ENCODE results near the gene TMPRSS13.

TMPRSS13 gene

DNA sequence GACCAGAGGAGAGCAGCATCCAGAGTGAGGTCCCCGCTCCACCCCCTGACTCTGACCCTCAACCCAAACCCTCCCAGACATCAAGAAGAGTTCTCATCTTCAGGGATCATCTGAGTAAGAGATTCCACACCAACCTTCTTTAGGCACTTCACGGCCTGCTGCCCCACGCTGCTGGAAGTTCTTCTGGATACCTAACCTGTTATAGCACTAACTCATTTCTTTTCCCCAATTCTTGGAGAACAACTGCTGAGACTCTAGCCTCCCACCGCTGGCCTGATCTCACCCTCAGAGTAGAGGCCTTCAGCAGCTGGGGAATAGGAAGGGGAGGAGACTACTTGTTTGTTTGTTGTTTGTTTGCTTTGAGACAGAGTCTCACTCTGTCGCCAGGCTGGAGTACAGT lies 7.3 kb downstream of the TMPRSS13 start:
- Histone ChIP-seq H3K27me3 (peaks cover 0 to 4% (median 0%) of the 10 kb centered on the region in 11 experiments; a peak in 5 of 22 replicates), H3K9ac (no peak overlapping the region), H3K4me2 (no peak overlapping the region)

DNA sequence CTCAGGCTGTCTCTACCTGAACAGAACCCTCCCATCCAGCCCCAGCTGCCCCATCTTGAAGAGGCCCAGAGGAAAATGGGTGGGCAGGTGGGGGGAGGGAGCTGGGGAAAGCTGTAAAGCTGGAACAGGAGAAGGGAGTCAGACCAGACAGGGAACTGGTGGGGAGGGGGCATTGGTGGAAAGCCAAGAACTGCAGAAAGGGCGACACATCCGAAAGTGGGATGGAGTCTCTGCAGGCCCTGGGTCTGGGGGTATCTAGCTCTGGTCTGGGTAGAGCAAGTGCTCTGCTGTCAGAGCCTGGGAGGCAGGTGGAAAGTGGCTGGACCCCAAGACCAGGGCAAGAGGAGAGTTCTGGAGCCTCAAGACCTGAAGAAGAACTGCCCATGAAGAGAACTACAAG lies 7.7 kb downstream of the TMPRSS13 start:
- H3K27me3 ChIP-seq: no peaks in the 10 kb centered on the region; a peak in 3 of 22 replicates
- H3K9me3 ChIP-seq (replicated peaks in 1 of 11): no peaks in the 10 kb centered on the region
- H3K4me1 ChIP-seq: peaks cover 0 to 12% (median 6%) of the 10 kb centered on the region in 10 experiments; a peak in 10 of 20 replicates
- peaks cover 0 to 7% (median 0%) of the 10 kb centered on the region in 11 experiments; a peak in 2 of 22 replicates for H4K20me1 ChIP-seq
- no peak overlapping the region for H3K4me2 ChIP-seq
- H3K9ac ChIP-seq: no peak overlapping the region
- TF ChIP-seq Cebpa-rat (IDR thresholded peaks at IDR 0.05): no peak
- no peak overlapping the region for H3K4me3 ChIP-seq
- no peak overlapping the region for H3K27ac ChIP-seq
- no peaks in the 10 kb centered on the region for H3K36me3 ChIP-seq

More for the DNA sequence above, 7.3 kb downstream of the TMPRSS13 start:
- no peaks in the 10 kb centered on the region for H3K9me3 ChIP-seq (replicated peaks in 1 of 11)
- H3K4me1 ChIP-seq: peaks cover 0 to 16% (median 7%) of the 10 kb centered on the region in 10 experiments; a peak in 10 of 20 replicates
- H3K36me3 ChIP-seq: no peaks in the 10 kb centered on the region
- H3K4me3 ChIP-seq: no peak overlapping the region
- H4K20me1 ChIP-seq: peaks cover 0 to 7% (median 0%) of the 10 kb centered on the region in 11 experiments; a peak in 2 of 22 replicates
- TF ChIP-seq Cebpa-rat (IDR thresholded peaks at IDR 0.05): no peak
- H3K27ac ChIP-seq: no peak overlapping the region

DNA sequence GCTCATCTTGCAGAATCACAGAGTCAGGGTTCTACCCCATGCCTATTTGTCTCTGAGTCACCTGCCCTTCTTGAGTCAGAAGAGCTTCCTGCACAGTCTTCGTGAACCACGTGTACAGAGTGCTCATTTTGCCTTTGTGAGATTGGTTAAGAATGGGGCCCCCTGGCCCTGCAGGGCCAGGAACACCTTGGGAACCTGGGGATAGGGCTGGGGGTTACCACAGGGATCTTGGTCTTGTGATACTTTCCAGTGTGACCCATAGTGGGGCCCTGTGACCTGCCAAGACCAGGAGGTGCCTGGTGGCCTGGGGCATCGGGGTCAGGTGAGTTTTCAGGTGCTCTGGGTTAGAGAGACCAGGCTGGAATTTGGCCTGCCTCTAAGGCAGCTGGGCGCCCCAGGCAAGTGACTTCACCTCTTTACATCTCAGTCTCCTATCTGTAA lies 9.4 kb downstream of the TMPRSS13 start:
- peak overlapping the region in 3 of 11 experiments; percentile 3 to 68 (median 24); a peak in 4 of 22 replicates for H3K4me2 ChIP-seq
- no peak overlapping the region for H3K9ac ChIP-seq

DNA sequence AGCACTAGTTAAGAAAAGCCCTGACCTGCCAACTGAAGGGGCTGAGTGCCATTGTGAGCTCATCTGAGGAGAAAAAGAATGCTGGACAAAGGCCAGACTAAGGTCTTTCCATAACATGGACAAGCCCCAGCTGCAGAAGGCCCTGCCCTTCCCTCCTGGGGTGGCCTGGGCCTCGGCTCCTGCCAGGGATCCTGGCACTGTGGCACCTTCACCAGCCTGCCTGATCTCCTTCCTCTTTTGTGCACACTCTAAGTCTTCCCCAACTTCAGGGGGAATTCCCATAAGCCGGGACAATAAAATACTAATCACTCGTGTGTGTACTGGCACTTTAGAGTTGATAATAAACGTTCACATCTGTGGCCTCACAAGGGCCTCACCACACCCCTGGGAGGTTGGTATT lies 9.9 kb downstream of the TMPRSS13 start:
- Histone ChIP-seq H3K9ac (no peak overlapping the region), H3K4me3 (no peak overlapping the region), H3K9me3 (replicated peaks in 1 of 11) (no peaks in the 10 kb centered on the region), H3K4me1 (peaks cover 0 to 16% (median 6%) of the 10 kb centered on the region in 10 experiments; a peak in 11 of 20 replicates), H3K36me3 (no peaks in the 10 kb centered on the region), H3K4me2 (peak overlapping the region in 3 of 11 experiments; percentile 3 to 68 (median 24); a peak in 4 of 22 replicates), H4K20me1 (peaks cover 0 to 7% (median 0%) of the 10 kb centered on the region in 11 experiments; a peak in 2 of 22 replicates), H3K27me3 (no peaks in the 10 kb centered on the region), H3K27ac (no peak overlapping the region)
- TF ChIP-seq Cebpa-rat (IDR thresholded peaks at IDR 0.05): no peak

More for the DNA sequence above, 9.4 kb downstream of the TMPRSS13 start:
- no peaks in the 10 kb centered on the region for H3K27me3 ChIP-seq
- H4K20me1 ChIP-seq: peaks cover 0 to 7% (median 0%) of the 10 kb centered on the region in 11 experiments; a peak in 2 of 22 replicates
- no peak overlapping the region for H3K27ac ChIP-seq
- H3K9me3 ChIP-seq (replicated peaks in 1 of 11): no peaks in the 10 kb centered on the region
- no peak overlapping the region for H3K4me3 ChIP-seq
- H3K36me3 ChIP-seq: no peaks in the 10 kb centered on the region
- TF ChIP-seq Cebpa-rat (IDR thresholded peaks at IDR 0.05): no peak
- H3K4me1 ChIP-seq: peaks cover 0 to 16% (median 6%) of the 10 kb centered on the region in 10 experiments; a peak in 11 of 20 replicates

DNA sequence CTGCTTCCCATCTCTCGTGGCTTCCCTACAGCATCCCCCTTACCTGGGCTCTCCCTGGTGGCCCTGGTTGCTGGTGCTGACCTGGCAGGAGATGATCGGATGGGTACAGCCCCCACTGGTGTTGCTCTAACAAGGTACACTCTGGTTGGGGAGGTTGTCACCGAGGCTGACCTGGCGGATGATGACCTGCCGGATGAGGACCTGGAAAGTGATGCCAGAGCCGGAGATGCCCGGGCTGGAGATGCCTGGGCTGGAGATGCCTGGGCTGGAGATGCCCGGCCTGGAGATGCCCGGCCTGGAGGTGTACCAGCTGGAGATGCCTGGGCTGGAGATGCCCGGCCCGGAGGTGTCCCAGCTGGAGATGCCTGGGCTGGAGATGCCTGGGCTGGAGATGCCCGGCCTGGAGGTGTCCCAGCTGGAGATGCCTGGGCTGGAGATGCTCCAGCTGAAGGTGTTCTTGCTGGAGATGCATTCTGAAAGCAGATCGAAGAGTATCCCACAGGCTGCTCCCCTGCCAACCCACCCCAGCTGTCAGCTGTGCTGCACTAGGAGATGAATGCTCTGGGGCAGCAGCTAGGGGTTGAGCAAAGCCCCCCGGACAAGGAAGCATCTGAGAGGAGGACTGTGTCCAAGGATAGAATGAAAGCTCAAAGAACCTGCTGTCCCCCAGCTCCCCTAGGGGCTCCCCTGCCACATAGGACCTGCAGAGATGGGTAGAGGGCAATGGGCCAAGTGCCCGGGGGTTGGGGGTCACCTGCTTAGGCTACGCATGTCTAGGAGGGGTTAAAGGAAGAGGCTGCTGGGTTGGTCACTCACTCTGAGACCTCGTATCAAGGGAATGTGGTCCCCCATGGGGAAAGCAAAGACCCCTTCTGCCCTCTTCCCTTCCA lies 10.6 kb downstream of the TMPRSS13 start:
- Histone ChIP-seq H3K36me3 (no peaks in the 10 kb centered on the region), H3K27ac (no peak overlapping the region), H3K4me2 (peak overlapping the region in 1 of 11 experiments; percentile 68; a peak in 1 of 22 replicates)

DNA sequence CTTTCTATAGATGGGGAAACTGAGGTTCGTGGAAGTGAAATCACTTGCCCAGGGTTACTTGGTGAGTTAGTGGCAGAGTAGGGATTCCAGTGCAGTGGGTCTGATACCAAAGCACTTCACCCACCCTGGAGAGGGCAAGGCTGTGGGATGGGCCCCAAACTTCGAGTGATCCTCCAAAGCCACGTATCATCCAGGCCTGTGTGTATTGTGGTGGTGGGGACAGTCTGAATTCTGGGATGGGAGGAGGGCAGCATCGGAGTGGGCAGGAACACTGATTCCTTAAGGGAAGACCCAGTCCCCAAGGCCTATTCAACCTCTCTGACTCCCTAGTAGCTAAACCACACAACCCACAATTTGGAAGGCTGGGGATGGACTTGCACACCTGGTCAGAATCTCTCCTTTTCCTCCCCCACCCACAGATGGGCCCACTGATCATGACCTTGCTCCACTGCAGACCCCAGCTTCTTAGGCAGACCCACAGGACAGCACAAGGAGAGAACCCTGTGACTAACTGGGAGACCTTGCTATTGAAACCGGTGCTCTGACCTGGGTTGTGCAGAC lies 11.5 kb downstream of the TMPRSS13 start:
- H3K4me1 ChIP-seq: peaks cover 0 to 16% (median 6%) of the 10 kb centered on the region in 10 experiments; a peak in 11 of 20 replicates
- no peak for TF ChIP-seq Cebpa-rat (IDR thresholded peaks at IDR 0.05)
- H3K36me3 ChIP-seq: no peaks in the 10 kb centered on the region
- no peak overlapping the region for H3K9ac ChIP-seq
- H3K27me3 ChIP-seq: no peaks in the 10 kb centered on the region
- peaks cover 0 to 7% (median 0%) of the 10 kb centered on the region in 11 experiments; a peak in 2 of 22 replicates for H4K20me1 ChIP-seq
- H3K4me3 ChIP-seq: no peak overlapping the region
- H3K4me2 ChIP-seq: no peak overlapping the region
- H3K27ac ChIP-seq: no peak overlapping the region
- no peaks in the 10 kb centered on the region for H3K9me3 ChIP-seq (replicated peaks in 1 of 11)

More for the DNA sequence above, 10.6 kb downstream of the TMPRSS13 start:
- Histone ChIP-seq H3K4me1 (peaks cover 0 to 16% (median 6%) of the 10 kb centered on the region in 10 experiments; a peak in 11 of 20 replicates), H3K9me3 (replicated peaks in 1 of 11) (no peaks in the 10 kb centered on the region), H3K27me3 (no peaks in the 10 kb centered on the region), H3K9ac (no peak overlapping the region), H3K4me3 (no peak overlapping the region), H4K20me1 (peaks cover 0 to 7% (median 0%) of the 10 kb centered on the region in 11 experiments; a peak in 2 of 22 replicates)
- TF ChIP-seq Cebpa-rat (IDR thresholded peaks at IDR 0.05): no peak

DNA sequence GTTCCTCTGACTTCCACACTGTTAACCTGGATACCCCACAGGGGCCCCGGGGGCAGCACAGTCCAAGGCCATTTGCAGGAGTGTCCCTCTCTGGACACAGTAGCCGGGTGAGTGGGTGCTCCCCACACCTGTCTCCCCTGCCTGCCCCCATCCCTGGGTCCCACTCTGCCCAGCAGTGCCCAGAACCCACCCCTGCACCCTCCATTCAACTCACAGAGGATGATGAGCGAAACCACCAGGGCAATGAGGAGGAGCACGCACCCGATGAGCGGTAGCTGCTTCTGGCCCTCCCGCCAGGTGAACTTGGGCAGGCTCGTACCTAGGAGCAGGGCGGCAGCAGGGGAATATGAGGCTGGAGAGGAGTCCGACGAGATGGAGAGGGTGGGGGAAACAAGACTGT lies 12.2 kb downstream of the TMPRSS13 start:
- no peak overlapping the region for H3K4me3 ChIP-seq
- H3K9me3 ChIP-seq (replicated peaks in 1 of 11): no peaks in the 10 kb centered on the region
- peaks cover 0 to 7% (median 0%) of the 10 kb centered on the region in 11 experiments; a peak in 2 of 22 replicates for H4K20me1 ChIP-seq
- no peak overlapping the region for H3K27ac ChIP-seq
- H3K9ac ChIP-seq: no peak overlapping the region
- H3K4me1 ChIP-seq: peaks cover 0 to 16% (median 6%) of the 10 kb centered on the region in 10 experiments; a peak in 11 of 20 replicates
- H3K4me2 ChIP-seq: no peak overlapping the region
- TF ChIP-seq Cebpa-rat (IDR thresholded peaks at IDR 0.05): no peak
- H3K36me3 ChIP-seq: no peaks in the 10 kb centered on the region
- no peaks in the 10 kb centered on the region for H3K27me3 ChIP-seq

DNA sequence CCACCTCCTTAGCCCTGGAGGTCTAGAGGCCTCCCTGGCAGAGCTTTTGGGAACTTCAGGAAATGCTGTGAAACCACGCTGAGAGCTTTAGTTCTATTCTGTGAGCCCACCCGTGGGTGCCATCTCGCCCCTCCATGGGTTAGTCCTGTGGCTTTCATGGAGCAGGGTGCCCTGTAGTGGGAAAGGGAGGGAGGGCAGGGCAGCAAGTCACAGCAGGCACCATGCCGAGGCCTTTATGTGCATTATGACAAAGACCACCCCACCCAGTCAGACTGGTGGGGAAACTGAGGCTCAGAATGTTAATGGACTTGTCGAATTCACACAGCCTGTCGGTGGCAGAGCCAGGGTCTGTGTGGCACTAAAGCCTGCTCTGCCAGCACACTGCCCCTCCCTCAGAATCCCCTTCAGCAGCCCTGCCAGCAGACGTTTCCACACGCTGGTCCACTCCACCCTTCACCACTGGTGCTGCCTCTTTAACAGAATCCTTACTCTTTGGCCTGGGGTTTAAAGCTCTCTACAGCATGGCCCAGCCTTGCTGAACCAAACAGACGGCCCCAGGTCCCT lies 13.4 kb downstream of the TMPRSS13 start:
- TF ChIP-seq Cebpa-rat (IDR thresholded peaks at IDR 0.05): no peak
- Histone ChIP-seq H4K20me1 (peaks cover 0 to 7% (median 0%) of the 10 kb centered on the region in 11 experiments; a peak in 2 of 22 replicates), H3K27me3 (no peaks in the 10 kb centered on the region), H3K4me3 (no peak overlapping the region), H3K4me2 (peak overlapping the region in 1 of 11 experiments; percentile 23; a peak in 2 of 22 replicates), H3K27ac (no peak overlapping the region), H3K4me1 (peaks cover 0 to 16% (median 6%) of the 10 kb centered on the region in 10 experiments; a peak in 11 of 20 replicates), H3K9ac (no peak overlapping the region), H3K9me3 (replicated peaks in 1 of 11) (no peaks in the 10 kb centered on the region), H3K36me3 (no peaks in the 10 kb centered on the region)

Measured in BLaER1 treated with 17β-estradiol and CSF1 and Interleukin-3, amounts not matched to agents 10 nM and 100 nM (cell line).